RWPE1 (cell line): ENCODE results near the gene DMD.
"Not testable (repeated sequence)": the region's sequence is repeated elsewhere in the genome, so short reads cannot be mapped to it uniquely, and the experiment has no call there.

Source experiments
- CTCF ChIA-PET: fragments of 350-600 bp; sonication (Branson Sonifier 250); formaldehyde crosslinking; extraction: SDS; loops from one replicate; lab custom pipeline; 2021; lab: Yijun Ruan, JAX
- POLR2A ChIA-PET: fragments of 400-600 bp; formaldehyde crosslinking; extraction: SDS; loops from one replicate; lab custom pipeline; 2020; ENCODE audit warnings: antibody characterized with exemption; ENCODE audit not compliant: low non-redundant PET; lab: Yijun Ruan, JAX
- DNase-seq: peaks from one replicate; pipeline ENCODE4 v3.0.0; 2012; ENCODE audit warnings: low spot score
- H3K27ac ChIP-seq: fragments of 450-650 bp; 2 replicates; pipeline ENCODE4 v1.5.1; 2017
- TF ChIP-seq, protein P1 (sequence below): fragments of 450-650 bp; conservative IDR thresholded peaks from 2 replicates; pipeline ENCODE4 v1.5.1; 2017; ENCODE audit warnings: low read depth, mild to moderate bottlenecking

The DMD gene

DNA sequence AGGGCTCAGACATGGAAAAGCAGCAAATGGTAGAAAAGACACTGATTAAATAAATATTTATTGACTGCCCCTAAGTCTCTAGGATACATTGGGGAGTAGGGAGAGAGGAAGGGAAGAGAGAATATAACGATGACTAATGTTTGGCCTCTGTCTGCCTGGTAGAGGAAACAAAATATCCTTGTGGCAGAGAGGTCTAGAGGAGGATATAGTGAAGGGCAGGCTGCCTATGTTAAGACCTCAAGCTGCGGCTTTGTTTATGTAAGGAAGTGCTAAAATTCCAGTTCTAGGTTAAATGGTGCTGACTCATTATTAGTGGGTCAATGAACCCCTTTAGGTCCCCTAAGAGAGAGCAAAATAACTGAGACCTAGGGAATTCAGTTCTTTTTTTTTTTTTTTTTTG is 1712.2 kb downstream of the DMD start:
- TF ChIP-seq, protein P1, sequence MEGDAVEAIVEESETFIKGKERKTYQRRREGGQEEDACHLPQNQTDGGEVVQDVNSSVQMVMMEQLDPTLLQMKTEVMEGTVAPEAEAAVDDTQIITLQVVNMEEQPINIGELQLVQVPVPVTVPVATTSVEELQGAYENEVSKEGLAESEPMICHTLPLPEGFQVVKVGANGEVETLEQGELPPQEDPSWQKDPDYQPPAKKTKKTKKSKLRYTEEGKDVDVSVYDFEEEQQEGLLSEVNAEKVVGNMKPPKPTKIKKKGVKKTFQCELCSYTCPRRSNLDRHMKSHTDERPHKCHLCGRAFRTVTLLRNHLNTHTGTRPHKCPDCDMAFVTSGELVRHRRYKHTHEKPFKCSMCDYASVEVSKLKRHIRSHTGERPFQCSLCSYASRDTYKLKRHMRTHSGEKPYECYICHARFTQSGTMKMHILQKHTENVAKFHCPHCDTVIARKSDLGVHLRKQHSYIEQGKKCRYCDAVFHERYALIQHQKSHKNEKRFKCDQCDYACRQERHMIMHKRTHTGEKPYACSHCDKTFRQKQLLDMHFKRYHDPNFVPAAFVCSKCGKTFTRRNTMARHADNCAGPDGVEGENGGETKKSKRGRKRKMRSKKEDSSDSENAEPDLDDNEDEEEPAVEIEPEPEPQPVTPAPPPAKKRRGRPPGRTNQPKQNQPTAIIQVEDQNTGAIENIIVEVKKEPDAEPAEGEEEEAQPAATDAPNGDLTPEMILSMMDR, result no peak
- H3K27ac ChIP-seq, result no peak overlapping the region
- CTCF ChIA-PET, result no interaction called here
- no peak for DNase-seq
- POLR2A ChIA-PET, result no interaction called here

GRCh38 chrX:31497086-31497485 is 1714.3 kb downstream of the DMD start:
- ChIA-PET CTCF (no interaction called here), POLR2A (no interaction called here)
- TF ChIP-seq, protein P1, result no peak
- DNase-seq, result no peak
- H3K27ac ChIP-seq, result no peak overlapping the region

GRCh38 chrX:31487951-31488350 is 1723.4 kb downstream of the DMD start:
- no peak for DNase-seq
- H3K27ac ChIP-seq, result no peak overlapping the region
- TF ChIP-seq, protein P1, result no peak
- CTCF ChIA-PET, result no interaction called here
- POLR2A ChIA-PET, result no interaction called here

GRCh38 chrX:31483336-31483735 is 1728.0 kb downstream of the DMD start:
- TF ChIP-seq, protein P1, result no peak
- POLR2A ChIA-PET, result no interaction called here
- peak; percentile 11 for DNase-seq
- no peak overlapping the region for H3K27ac ChIP-seq
- CTCF ChIA-PET, result no interaction called here

- POLR2A ChIA-PET, result no interaction called here
- CTCF ChIA-PET, result no interaction called here
- DNase-seq, result no peak
- no peak overlapping the region for H3K27ac ChIP-seq
- TF ChIP-seq, protein P1, result no peak
Measured at GRCh38 chrX:31480696-31481095, 1730.7 kb downstream of the DMD start.

GRCh38 chrX:31471229-31471628 is 1740.1 kb downstream of the DMD start:
- ChIA-PET CTCF (no interaction called here), POLR2A (no interaction called here)
- H3K27ac ChIP-seq, result no peak overlapping the region
- DNase-seq, result no peak
- TF ChIP-seq, protein P1, result no peak

GRCh38 chrX:31470753-31471152 is 1740.6 kb downstream of the DMD start:
- CTCF ChIA-PET, POLR2A ChIA-PET, H3K27ac ChIP-seq, DNase-seq: not testable (repeated sequence)
